Gastrocnemius medialis (tissue), 4 donors: Measurements from ENCODE around the gene LRRC28.

Source experiments
- POLR2A ChIP-seq, 2 donors: fragments of 450-650 bp; IDR thresholded peaks; one replicate each; pipeline ENCODE4 v1.6.1; 2017; ENCODE audit warnings: antibody characterized with exemption in 2 of 2, mild to moderate bottlenecking in 2 of 2, moderate library complexity in 2 of 2
- TF ChIP-seq, protein P1 (sequence below), 5 experiments: fragments of 450-650 bp in 3 of 5; fragments of 200-600 bp in 2 of 5; sonication (generic) in 2 of 5; IDR thresholded peaks in 4 of 5; conservative IDR thresholded peaks in 1 of 5; 1 replicate in 4 of 5; 2 replicates in 1 of 5; pipeline ENCODE4 v1.5.1; 2016 to 2019; ENCODE audit warnings: antibody characterized with exemption in 5 of 5, mild to moderate bottlenecking in 3 of 5, moderate library complexity in 3 of 5

DNA sequence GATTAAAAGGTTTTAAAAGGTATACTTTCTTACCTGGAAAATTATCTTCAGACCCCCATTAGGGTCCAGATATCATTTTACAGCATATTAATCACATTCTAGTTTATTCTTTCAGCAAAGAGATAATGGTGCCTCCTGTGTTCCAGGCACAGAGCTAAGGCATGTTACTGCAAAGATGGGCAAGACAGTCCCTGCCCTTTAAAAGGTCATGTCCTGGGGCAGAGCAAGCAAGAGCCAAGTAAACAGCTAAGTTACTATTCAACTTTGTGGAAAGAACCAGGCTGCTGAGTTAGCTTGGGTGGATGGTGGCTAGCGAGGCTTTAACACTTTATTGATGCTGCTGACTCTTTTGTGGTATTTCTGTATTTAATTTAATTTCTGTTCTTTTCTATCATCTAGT is 75.0 kb downstream of the LRRC28 start:
- TF ChIP-seq, protein P1, sequence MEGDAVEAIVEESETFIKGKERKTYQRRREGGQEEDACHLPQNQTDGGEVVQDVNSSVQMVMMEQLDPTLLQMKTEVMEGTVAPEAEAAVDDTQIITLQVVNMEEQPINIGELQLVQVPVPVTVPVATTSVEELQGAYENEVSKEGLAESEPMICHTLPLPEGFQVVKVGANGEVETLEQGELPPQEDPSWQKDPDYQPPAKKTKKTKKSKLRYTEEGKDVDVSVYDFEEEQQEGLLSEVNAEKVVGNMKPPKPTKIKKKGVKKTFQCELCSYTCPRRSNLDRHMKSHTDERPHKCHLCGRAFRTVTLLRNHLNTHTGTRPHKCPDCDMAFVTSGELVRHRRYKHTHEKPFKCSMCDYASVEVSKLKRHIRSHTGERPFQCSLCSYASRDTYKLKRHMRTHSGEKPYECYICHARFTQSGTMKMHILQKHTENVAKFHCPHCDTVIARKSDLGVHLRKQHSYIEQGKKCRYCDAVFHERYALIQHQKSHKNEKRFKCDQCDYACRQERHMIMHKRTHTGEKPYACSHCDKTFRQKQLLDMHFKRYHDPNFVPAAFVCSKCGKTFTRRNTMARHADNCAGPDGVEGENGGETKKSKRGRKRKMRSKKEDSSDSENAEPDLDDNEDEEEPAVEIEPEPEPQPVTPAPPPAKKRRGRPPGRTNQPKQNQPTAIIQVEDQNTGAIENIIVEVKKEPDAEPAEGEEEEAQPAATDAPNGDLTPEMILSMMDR (IDR thresholded peaks at IDR 0.05 in 4 of 5, conservative IDR thresholded peaks at IDR 0.05 in 1 of 5): no peak
- TF ChIP-seq POLR2A (IDR thresholded peaks at IDR 0.05): no peak
